GM23338 (cell line): ENCODE results near the gene NLGN1. TPM values are rescaled to one million over a fixed set of nuclear protein-coding genes. Genes with fewer than 3 reads are reported as not detected.
A peak's percentile ranks its signal among the peaks of the same experiment; 100 is the strongest.

Experiments used
- ATAC-seq: fragments of 200-7000 bp; cut with Tn5 transposase; 3 replicates; pipeline ENCODE4 v1.9.1; 2020
- DNase-seq: peaks from one replicate; pipeline ENCODE4 v3.0.0-alpha.2; 2015; ENCODE audit warnings: low spot score
- H2AFZ ChIP-seq: fragments of 200-600 bp; sonication (generic); 2 replicates; pipeline ENCODE4 v1.8.0; 2016; ENCODE audit warnings: antibody characterized with exemption, mild to moderate bottlenecking, moderate library complexity
- H3F3A ChIP-seq: fragments of 200-600 bp; sonication (generic); replicated peaks from 2 replicates; pipeline ENCODE4 v1.8.0; 2017; ENCODE audit warnings: antibody characterized with exemption, mixed run types, low read depth
- H3K27ac ChIP-seq: fragments of 200-600 bp; sonication (generic); 2 replicates; pipeline ENCODE4 v1.6.1; 2016; ENCODE audit warnings: low read depth
- H3K27me3 ChIP-seq: fragments of 200-600 bp; sonication (generic); 2 replicates; pipeline ENCODE4 v1.8.0; 2016; ENCODE audit warnings: mild to moderate bottlenecking, mixed run types, moderate library complexity; ENCODE audit not compliant: insufficient read depth
- H3K36me3 ChIP-seq: fragments of 200-600 bp; sonication (generic); 2 replicates; pipeline ENCODE4 v1.8.0; 2016; ENCODE audit warnings: mild to moderate bottlenecking; ENCODE audit not compliant: insufficient read depth
- H3K4me1 ChIP-seq: fragments of 200-600 bp; sonication (generic); 2 replicates; pipeline ENCODE4 v1.8.0; 2016; ENCODE audit warnings: mild to moderate bottlenecking, moderate library complexity; ENCODE audit not compliant: insufficient read depth
- H3K4me2 ChIP-seq: fragments of 200-600 bp; sonication (generic); 2 replicates; pipeline ENCODE4 v1.7.1; 2017; ENCODE audit warnings: mixed run types
- H3K4me3 ChIP-seq: fragments of 200-600 bp; sonication (generic); 2 replicates; pipeline ENCODE4 v1.6.1; 2016; ENCODE audit warnings: mixed run types
- H3K79me2 ChIP-seq: fragments of 200-600 bp; sonication (generic); replicated peaks from 2 replicates; pipeline ENCODE4 v1.8.0; 2017; ENCODE audit warnings: mild to moderate bottlenecking; ENCODE audit not compliant: insufficient read depth
- H3K9me2 ChIP-seq: fragments of 200-600 bp; sonication (generic); 2 replicates; pipeline ENCODE4 v1.8.0; 2017; ENCODE audit not compliant: insufficient read depth
- H4K20me1 ChIP-seq: fragments of 200-600 bp; sonication (generic); replicated peaks from 2 replicates; pipeline ENCODE4 v1.8.0; 2017; ENCODE audit warnings: mild to moderate bottlenecking; ENCODE audit not compliant: insufficient read depth
- H3K27ac Mint-ChIP-seq: 2 replicates; pipeline ENCODE4 v1.8.0; 2020; ENCODE audit warnings: inconsistent platforms, mild to moderate bottlenecking, moderate library complexity, mixed read lengths
- H3K27me3 Mint-ChIP-seq: 3 replicates; pipeline ENCODE4 v1.8.0; 2022; ENCODE audit warnings: low read depth, mild to moderate bottlenecking, moderate library complexity, mixed read lengths, inconsistent platforms; ENCODE audit not compliant: insufficient read depth, poor library complexity
- H3K36me3 Mint-ChIP-seq: 3 replicates; pipeline ENCODE4 v1.8.0; 2021; ENCODE audit warnings: low read depth, mild to moderate bottlenecking, inconsistent platforms, moderate library complexity, mixed read lengths
- H3K4me1 Mint-ChIP-seq: 3 replicates; pipeline ENCODE4 v1.8.0; 2020; ENCODE audit warnings: mild to moderate bottlenecking, inconsistent platforms, mixed read lengths
- H3K4me3 Mint-ChIP-seq: 3 replicates; pipeline ENCODE4 v1.8.0; 2021; ENCODE audit warnings: moderate library complexity, mild to moderate bottlenecking, inconsistent platforms, mixed read lengths
- H3K9me3 Mint-ChIP-seq: 3 replicates; pipeline ENCODE4 v1.8.0; 2020; ENCODE audit warnings: moderate library complexity, mild to moderate bottlenecking, inconsistent platforms, mixed read lengths
- CREB1 ChIP-seq: fragments of 250-450 bp; sonication (Bioruptor Pico); IDR thresholded peaks from 2 replicates; pipeline ENCODE4 v1.5.0; 2020; ENCODE audit warnings: low read depth, mild to moderate bottlenecking, moderate library complexity
- EZH2 ChIP-seq: fragments of 200-600 bp; sonication (generic); IDR thresholded peaks from one replicate; pipeline ENCODE4 v1.8.0; 2017; ENCODE audit warnings: antibody characterized with exemption, mild to moderate bottlenecking, low read depth; ENCODE audit not compliant: unreplicated experiment
- EZH2phosphoT487 ChIP-seq: fragments of 200-600 bp; sonication (generic); IDR thresholded peaks from one replicate; pipeline ENCODE4 v1.8.1; 2018; ENCODE audit warnings: antibody characterized with exemption; ENCODE audit not compliant: unreplicated experiment
- NANOG ChIP-seq: IDR thresholded peaks from 2 replicates; pipeline ENCODE4 v1.6.1; 2016; ENCODE audit warnings: antibody characterized with exemption, borderline replicate concordance
- POLR2AphosphoS5 ChIP-seq: IDR thresholded peaks from 2 replicates; pipeline ENCODE4 v1.6.1; 2016; ENCODE audit warnings: antibody characterized with exemption, low read depth
- REST ChIP-seq: IDR thresholded peaks from one replicate; pipeline ENCODE4 v1.6.1; 2018; ENCODE audit warnings: antibody characterized with exemption; ENCODE audit not compliant: unreplicated experiment
- ZNF114 ChIP-seq: fragments of 250-450 bp; sonication (Bioruptor Pico); IDR thresholded peaks from 2 replicates; pipeline ENCODE4 v1.5.0; 2020; ENCODE audit warnings: mild to moderate bottlenecking, moderate library complexity
- ZNF331 ChIP-seq: fragments of 250-450 bp; sonication (Bioruptor Pico); IDR thresholded peaks from 2 replicates; pipeline ENCODE4 v1.5.0; 2020; ENCODE audit warnings: low read depth, mild to moderate bottlenecking, moderate library complexity
- polyA plus RNA-seq: library from polyadenylated mRNA; unstranded; fragments of >200 nt; fragmentation: Nextera tagmentation; extraction: Ambion mirVana; gene quantifications from 2 replicates; pipeline ENCODE4 v1.2.1, GENCODE V29; 2016
- total RNA-seq: library from RNA; depleted of rRNA; stranded (reverse); fragments of >200 nt; shearing (Covaris generic); gene quantifications from 2 replicates; pipeline ENCODE4 v1.2.3, GENCODE V29; 2014

NLGN1 gene
- total and polyA plus RNA-seq, 2 experiments from 2014 or later = 6.5 to 18.6 TPM

DNA sequence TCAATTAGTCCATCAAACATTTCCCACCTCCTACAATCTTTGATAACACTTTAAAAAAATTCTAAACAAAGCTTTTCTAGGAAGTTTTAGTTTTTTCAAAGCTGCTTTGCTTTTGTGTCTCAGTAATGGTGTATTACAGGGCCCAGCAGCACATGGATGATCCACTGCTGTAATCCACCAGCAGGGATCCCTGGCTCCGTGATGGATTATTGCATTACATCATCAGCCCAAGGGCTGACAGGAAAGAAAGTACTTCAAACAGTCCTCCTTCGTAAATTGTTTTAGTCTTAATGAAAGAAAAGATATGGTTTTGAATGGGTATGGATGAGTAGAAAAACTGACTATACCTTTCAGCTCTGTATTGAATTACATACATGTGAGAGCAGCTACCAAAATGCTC lies 772.7 kb downstream of the NLGN1 start:
- DNase-seq = peak; percentile 7
- no peak for TF ChIP-seq EZH2
- no peak for TF ChIP-seq ZNF114
- no peak for TF ChIP-seq NANOG
- no peak for TF ChIP-seq EZH2phosphoT487
- TF ChIP-seq REST = no peak
- no peak for TF ChIP-seq CREB1
- no peak for TF ChIP-seq POLR2AphosphoS5
- peaks cover 5% of the 10 kb centered on the region; the same call in 1 of the 3 replicates for H3K9me3 Mint-ChIP-seq
- peaks cover 6% of the 10 kb centered on the region; the same call in 2 of the 3 replicates for H3K36me3 Mint-ChIP-seq
- H3F3A ChIP-seq = no peaks in the 10 kb centered on the region
- H3K4me3 Mint-ChIP-seq = no peak overlapping the region
- H3K27ac ChIP-seq = no peak overlapping the region
- H3K4me1 ChIP-seq = no peaks in the 10 kb centered on the region
- no peaks in the 10 kb centered on the region for H3K79me2 ChIP-seq
- no peak overlapping the region for H3K4me2 ChIP-seq
- H3K27ac Mint-ChIP-seq = no peak overlapping the region
- H3K27me3 ChIP-seq = no peaks in the 10 kb centered on the region
- H4K20me1 ChIP-seq = no peaks in the 10 kb centered on the region
- H3K36me3 ChIP-seq = no peaks in the 10 kb centered on the region
- H2AFZ ChIP-seq = no peak overlapping the region
- 0 out of 2 replicates have a peak, but pooled peaks cover 10% of the 10 kb centered on the region for H3K9me2 ChIP-seq
- no peak overlapping the region for H3K4me3 ChIP-seq
- ATAC-seq = no peak
- no peaks in the 10 kb centered on the region; the same call in none of the 3 replicates for H3K4me1 Mint-ChIP-seq
- H3K27me3 Mint-ChIP-seq = no peaks in the 10 kb centered on the region

DNA sequence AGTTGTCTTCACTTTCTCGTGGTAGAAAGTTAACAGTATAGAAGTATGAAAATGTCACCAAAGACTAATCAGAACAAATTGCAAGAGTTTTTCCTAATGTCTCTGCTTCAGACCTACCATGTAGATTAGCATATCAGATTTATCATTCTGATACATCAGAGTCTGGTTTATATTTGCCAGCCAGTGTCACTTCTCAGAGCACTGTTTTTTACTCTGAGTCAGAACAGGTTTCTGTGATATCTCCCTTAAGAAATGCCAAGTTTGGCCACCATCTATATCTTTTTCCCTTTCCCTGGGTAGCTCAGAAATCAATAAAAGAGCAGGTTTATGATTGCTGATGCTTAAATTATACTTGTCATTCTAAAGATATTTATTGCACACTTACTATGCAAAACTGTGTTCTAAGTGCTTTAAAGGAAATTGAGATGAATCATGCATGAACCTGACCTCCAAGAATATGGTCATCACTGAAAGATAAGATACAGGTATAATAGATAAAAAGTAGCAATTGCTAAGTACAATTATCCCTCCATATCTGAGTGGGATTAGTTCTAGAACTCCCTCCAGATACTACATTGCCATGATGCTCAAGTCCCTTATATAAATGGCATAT lies 788.9 kb downstream of the NLGN1 start:
- DNase-seq = no peak
- Histone ChIP-seq H3K9me2 (no peaks in the 10 kb centered on the region), H3F3A (no peaks in the 10 kb centered on the region), H4K20me1 (no peaks in the 10 kb centered on the region), H3K4me2 (no peak overlapping the region), H2AFZ (no peak overlapping the region), H3K27ac (no peak overlapping the region), H3K36me3 (no peaks in the 10 kb centered on the region), H3K79me2 (no peaks in the 10 kb centered on the region), H3K4me3 (no peak overlapping the region), H3K27me3 (no peaks in the 10 kb centered on the region), H3K4me1 (no peaks in the 10 kb centered on the region; the same call in 1 of the 2 replicates)
- Mint-ChIP-seq H3K36me3 (no peaks in the 10 kb centered on the region), H3K4me1 (peaks cover 8% of the 10 kb centered on the region; the same call in 2 of the 3 replicates), H3K9me3 (no peaks in the 10 kb centered on the region), H3K27ac (no peak overlapping the region), H3K4me3 (no peak overlapping the region), H3K27me3 (no peaks in the 10 kb centered on the region)
- no peak for ATAC-seq
- TF ChIP-seq CREB1 (no peak), ZNF114 (no peak), POLR2AphosphoS5 (no peak), NANOG (no peak), EZH2 (no peak), ZNF331 (CRISPR knock-in tag) (no peak)
